Stimulated activated CD4-positive, alpha-beta T cell treated with anti-CD3 and anti-CD28 coated beads, Interleukin-2, amount 100 ng/mL, for 4 hours (primary cell): ENCODE data around the gene ATP2B2.

Source experiments
- DNase-seq: peaks from one replicate; pipeline ENCODE4 v3.0.0-alpha.2; 2020; ENCODE audit warnings: low read depth

ATP2B2 gene

DNA sequence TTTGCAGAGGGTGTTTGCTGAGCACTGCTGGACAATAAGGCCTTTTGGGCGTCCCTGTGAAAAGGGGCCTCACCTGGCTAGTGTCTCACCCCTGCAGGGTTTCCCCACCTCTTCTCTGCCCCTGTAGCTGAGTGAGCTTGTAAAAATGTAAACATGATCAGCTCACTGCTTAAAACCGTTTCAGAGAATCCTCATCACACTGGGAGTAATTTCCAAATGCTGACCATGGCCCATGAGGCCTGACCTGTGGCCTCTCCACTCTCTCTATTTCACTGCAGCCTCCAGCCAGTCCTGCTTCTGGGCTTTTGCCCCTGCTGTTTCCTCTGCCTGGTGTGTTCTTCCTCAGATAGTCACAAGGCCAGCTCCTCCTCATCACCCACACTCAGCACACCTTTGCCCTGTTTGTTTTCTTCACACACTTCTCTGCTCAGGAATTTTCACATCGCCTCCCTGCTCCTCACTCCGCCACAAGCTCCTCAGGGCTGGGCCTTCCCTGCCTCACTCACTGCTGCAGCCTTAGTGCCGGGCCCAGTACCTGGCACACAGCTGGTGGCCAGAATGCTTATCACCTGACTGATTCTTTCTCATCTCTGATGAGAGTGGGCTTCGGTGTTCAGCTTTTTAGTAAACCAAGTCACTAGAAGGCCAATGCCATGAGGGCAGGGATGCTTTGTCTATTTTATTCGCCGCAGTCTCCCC is 105.2 kb downstream of the ATP2B2 start:
- no peak for DNase-seq

- DNase-seq = no peak
Observed at GRCh38 chr3:10399634-10400033, 105.8 kb downstream of the ATP2B2 start.

DNA sequence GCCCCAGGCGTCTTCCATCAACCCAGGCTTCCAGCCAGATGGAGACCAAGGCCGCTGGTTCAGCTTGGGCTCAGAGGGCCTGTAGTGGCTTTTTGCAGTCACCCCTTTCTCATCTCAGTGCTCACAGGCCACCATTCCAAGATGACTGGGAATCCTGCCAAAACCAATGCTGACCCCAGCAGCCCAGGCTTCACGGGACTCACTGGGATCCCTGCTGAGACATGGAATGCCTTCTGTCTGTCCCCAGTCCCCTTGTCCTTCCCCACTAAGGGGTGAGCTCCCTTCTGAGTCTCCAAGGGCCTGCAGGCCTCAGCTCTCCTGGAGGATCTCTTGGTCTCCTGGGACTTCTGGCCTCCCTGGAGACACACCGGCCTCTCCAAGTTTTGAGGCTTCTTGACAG is 107.0 kb downstream of the ATP2B2 start:
- DNase-seq = no peak

DNA sequence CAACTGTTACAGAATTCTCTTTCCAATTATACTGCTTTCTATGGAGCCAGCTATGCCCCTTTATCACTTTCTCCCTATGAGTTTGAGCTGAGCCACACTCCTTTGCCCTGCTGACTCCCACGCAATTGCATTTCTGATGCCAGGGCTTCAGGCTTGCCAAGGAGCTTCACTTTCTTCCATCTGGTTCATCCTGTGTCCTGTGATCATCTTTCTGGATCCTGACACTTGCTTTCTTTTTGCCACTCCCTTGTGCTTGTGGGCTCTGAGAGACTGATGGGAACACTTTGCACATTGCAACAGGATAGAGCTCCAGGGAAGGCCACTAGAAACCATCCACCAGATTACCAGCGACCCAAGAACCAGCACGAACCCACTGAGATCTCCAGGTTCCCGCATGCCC is 107.5 kb downstream of the ATP2B2 start:
- DNase-seq = no peak

GRCh38 chr3:10396931-10397330 is 108.5 kb downstream of the ATP2B2 start:
- no peak for DNase-seq

- no peak for DNase-seq
Observed at GRCh38 chr3:10396083-10396482, 109.3 kb downstream of the ATP2B2 start.

GRCh38 chr3:10395671-10396070 is 109.7 kb downstream of the ATP2B2 start:
- DNase-seq = no peak

DNA sequence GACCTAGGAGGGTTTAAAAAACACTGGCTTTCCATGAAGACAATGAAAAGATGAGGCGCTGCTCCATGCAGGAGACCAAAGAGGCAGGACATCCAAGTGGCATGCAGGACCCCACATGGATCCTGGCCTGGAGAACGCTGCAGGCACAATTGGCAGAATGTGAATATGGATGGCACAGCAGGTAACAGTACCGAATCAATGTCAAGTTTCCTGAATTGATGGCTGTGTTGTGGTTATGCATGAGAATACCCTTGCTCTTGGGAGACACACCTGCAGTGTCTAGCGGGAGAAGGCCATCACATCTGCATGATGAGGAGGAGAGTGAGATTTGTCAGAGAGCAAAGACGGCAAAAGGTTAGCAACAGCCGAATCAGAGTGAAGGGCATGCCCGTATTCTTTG is 110.2 kb downstream of the ATP2B2 start:
- DNase-seq = no peak

- no peak for DNase-seq
Observed at GRCh38 chr3:10394491-10395025, 110.8 kb downstream of the ATP2B2 start.

- DNase-seq = no peak
Observed at GRCh38 chr3:10393514-10393913, 111.9 kb downstream of the ATP2B2 start.

GRCh38 chr3:10392906-10393461 is 112.4 kb downstream of the ATP2B2 start:
- DNase-seq = no peak

DNA sequence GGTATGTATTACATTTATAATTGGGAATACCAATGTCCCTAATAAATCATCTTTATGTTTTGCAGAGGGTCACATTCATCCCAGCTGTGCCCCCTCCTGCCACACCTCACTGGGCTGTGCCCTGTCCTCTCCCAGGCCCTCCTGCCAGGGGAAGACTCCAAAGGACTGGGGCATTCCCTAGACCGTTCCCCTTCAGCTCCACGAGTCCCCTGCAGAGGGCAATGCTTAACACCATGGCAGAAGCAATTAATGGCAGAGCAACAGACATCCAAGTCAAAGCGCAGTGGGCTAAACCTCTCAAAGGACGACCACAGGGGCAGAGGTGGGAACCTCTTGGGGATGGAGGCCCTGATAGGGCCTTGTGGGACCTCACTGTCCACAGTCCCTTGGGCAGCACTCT is 113.1 kb downstream of the ATP2B2 start:
- no peak for DNase-seq

DNA sequence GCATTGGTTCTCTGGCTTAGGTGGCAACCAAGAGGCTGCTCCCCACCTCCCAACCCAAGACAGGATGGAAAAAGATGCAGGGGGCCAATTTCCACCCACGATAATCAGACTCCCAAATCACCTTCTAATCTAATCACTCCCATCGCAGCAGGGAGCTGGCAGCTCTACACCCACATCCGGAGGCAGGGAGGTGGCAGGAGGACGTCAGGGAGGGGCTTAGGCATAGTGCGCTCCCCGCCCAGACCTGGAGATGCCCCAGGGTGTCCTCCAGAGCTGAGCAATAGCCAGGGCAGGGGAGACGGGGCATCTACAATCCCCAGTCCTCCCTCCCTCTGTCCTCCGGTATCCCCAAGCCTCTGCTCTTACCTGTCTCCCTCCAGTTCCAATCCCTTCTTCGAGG is 114.0 kb downstream of the ATP2B2 start:
- DNase-seq = no peak

DNA sequence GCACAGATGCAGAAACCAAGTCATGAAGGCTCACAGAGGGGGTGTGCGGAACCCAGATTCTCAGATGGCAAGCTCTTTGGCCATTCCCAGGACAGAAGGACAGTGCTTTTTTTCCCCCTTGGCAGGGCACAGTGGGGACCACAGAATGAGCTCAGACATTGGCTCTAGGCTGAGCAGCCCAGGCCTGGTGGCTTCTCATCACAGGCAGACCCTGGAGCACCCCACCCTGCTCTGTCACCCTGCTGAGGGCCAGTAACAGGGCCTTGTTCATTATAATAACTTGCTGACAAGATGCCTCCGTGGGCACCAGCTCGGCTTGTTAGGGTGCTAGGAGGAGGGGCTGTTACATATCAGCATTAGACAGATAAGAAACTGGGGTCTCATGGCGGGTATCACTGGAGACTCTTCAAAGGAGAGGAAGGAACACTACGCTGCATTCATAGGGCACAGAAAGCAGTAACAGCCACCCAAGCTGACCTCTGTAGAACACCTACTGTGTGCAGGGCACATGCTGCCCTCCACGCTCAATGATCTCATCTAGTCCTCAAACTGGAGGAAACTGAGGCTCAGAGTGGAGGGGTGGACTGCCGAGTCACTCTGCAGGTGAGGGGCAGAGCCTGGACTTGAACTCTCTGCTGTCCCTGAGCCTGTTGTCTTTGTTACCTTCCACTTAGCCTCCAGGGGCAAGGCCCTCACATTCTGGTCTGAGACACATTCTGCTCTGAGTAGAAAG is 114.6 kb downstream of the ATP2B2 start:
- no peak for DNase-seq

DNA sequence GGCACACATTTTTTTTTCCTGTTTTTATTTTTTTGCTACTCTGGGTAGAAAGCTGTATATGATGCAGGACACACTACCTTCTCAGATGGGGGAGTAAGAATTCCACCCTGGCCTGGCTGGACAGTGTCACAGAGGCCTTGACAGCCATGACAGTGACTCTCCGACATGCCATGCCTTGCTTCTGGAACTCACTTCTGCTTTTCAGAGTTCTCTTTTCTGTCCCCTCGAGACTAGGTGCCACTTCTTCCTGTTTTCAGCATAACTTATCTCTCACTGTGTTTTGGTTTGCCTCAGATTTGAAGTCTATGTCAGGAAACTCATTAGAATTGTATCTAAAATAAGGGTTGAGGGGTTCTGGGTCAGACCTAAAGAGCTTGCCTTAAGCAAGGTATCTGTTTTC is 115.4 kb downstream of the ATP2B2 start:
- no peak for DNase-seq

GRCh38 chr3:10389339-10389738 is 116.0 kb downstream of the ATP2B2 start:
- DNase-seq = no peak

- DNase-seq = no peak
Observed at GRCh38 chr3:10387881-10388609, 117.3 kb downstream of the ATP2B2 start.

- DNase-seq = no peak
Observed at GRCh38 chr3:10386121-10386520, 119.3 kb downstream of the ATP2B2 start.

GRCh38 chr3:10384541-10385360 is 120.6 kb downstream of the ATP2B2 start:
- DNase-seq = no peak

DNA sequence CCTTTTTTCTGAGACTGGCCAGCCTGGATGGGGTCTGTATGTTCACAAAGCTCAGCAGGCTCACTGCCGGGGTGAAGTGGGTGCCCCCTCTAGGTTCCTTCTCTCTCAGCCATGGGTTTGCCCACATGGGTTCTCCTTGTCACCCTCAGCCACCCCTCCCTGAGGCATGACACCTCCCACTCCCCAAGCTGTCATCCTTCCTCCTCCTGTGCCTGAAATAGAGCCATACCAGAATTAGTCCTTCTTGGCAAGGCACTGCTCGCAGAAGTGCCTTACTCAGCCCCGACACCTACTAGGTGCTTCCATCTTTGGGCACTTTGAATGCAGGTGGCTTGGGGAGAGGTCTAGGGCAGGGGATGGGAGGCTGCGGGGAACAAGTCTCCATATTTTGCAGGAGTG is 121.5 kb downstream of the ATP2B2 start:
- DNase-seq = no peak
